Lower lobe of right lung (tissue), 2 donors: ENCODE measurements around the gene DRC7. TPM values are rescaled to one million over a fixed set of nuclear protein-coding genes. Genes with fewer than 3 reads are reported as not detected.

Source experiments
- ATAC-seq, 2 donors: fragments of 200-7000 bp; cut with Tn5 transposase; one replicate each; pipeline ENCODE4 v1.9.1; 2020 to 2022; ENCODE audit warnings: mild to moderate bottlenecking in 2 of 2, moderate library complexity in 2 of 2
- DNase-seq: peaks from one replicate; pipeline ENCODE4 v3.0.0-alpha.2; 2020
- H3K27ac ChIP-seq: fragments of 200-600 bp; one replicate; pipeline ENCODE4 v1.8.0; 2022
- H3K27me3 ChIP-seq: fragments of 200-600 bp; one replicate; pipeline ENCODE4 v1.8.0; 2022; ENCODE audit warnings: low read depth
- H3K36me3 ChIP-seq: fragments of 200-600 bp; one replicate; pipeline ENCODE4 v1.8.0; 2022; ENCODE audit warnings: mild to moderate bottlenecking
- H3K4me1 ChIP-seq: fragments of 200-600 bp; one replicate; pipeline ENCODE4 v1.8.0; 2022
- H3K4me3 ChIP-seq: fragments of 200-600 bp; one replicate; pipeline ENCODE4 v1.8.0; 2022; ENCODE audit warnings: mild to moderate bottlenecking
- H3K9me3 ChIP-seq: fragments of 200-600 bp; one replicate; pipeline ENCODE4 v1.8.0; 2022
- CTCF ChIP-seq: fragments of 200-600 bp; IDR thresholded peaks from one replicate; pipeline ENCODE4 v1.8.0; 2022; ENCODE audit warnings: antibody characterized with exemption, mild to moderate bottlenecking
- intact Hi-C: fragments of 100-400 bp; cut with DNase I; formaldehyde crosslinking; loops from one replicate; pipeline ENCODE4 v1.11.0; 2022
- total RNA-seq: library from RNA; stranded (reverse); fragmentation: NEBNext Ultra II Directional; extraction: Animal tissue kit (Norgen Biotek cat#: 25700); gene quantifications from one replicate; pipeline ENCODE4 v1.2.1, GENCODE V29; 2021
- donor health status: DM: no; HTN: yes; CAD: no; lungs with severe emphysema.

Gene DRC7
- total RNA-seq, 1 donor from 2014 or later, result 4.3 TPM

- no peak for ATAC-seq
- no peak for DNase-seq
- peaks cover 21% of the 10 kb centered on the region for H3K36me3 ChIP-seq
- H3K9me3 ChIP-seq, result no peaks in the 10 kb centered on the region
- H3K4me3 ChIP-seq, result no peak overlapping the region
- H3K27ac ChIP-seq, result no peak overlapping the region
- TF ChIP-seq CTCF, result no peak
- no peaks in the 10 kb centered on the region for H3K27me3 ChIP-seq
- H3K4me1 ChIP-seq, result peaks cover 8% of the 10 kb centered on the region
- intact Hi-C loops, result no loop called here
These were observed 28.1 kb upstream of the DRC7 start for GRCh38 chr16:57666353-57667047.

GRCh38 chr16:57667048-57667525 lies 27.5 kb upstream of the DRC7 start:
- no peak for TF ChIP-seq CTCF
- peak overlapping the region; percentile 19 for H3K27ac ChIP-seq
- peak in 1 of 2 donors; percentile 4 for ATAC-seq
- no peak for DNase-seq
- peaks cover 16% of the 10 kb centered on the region for H3K36me3 ChIP-seq
- peaks cover 8% of the 10 kb centered on the region for H3K4me1 ChIP-seq
- no peak overlapping the region for H3K4me3 ChIP-seq
- intact Hi-C loops, result no loop called here
- H3K27me3 ChIP-seq, result no peaks in the 10 kb centered on the region
- H3K9me3 ChIP-seq, result no peaks in the 10 kb centered on the region

GRCh38 chr16:57667526-57668262 lies 26.9 kb upstream of the DRC7 start:
- peaks cover 11% of the 10 kb centered on the region for H3K36me3 ChIP-seq
- H3K9me3 ChIP-seq, result no peaks in the 10 kb centered on the region
- H3K27me3 ChIP-seq, result no peaks in the 10 kb centered on the region
- ATAC-seq (peak; percentile 75 to 82), DNase-seq (peak; percentile 85)
- intact Hi-C loops, result no loop called here
- H3K27ac ChIP-seq, result peak overlapping the region; percentile 41
- peak; percentile 30 for TF ChIP-seq CTCF
- H3K4me1 ChIP-seq, result peaks cover 8% of the 10 kb centered on the region
- no peak overlapping the region for H3K4me3 ChIP-seq

GRCh38 chr16:57668263-57668571 lies 26.4 kb upstream of the DRC7 start, which contains the start of gene ADGRG3:
TSS of gene ADGRG3 (plus strand) at chr16:57668306. CDS start at chr16:57668348, 42 bp downstream.
- DNase-seq (no peak), ATAC-seq (no peak)
- peaks cover 8% of the 10 kb centered on the region for H3K4me1 ChIP-seq
- peak within 1 kb of the TSS; percentile 41 for H3K27ac ChIP-seq
- intact Hi-C loops, result no loop called here
- H3K4me3 ChIP-seq, result no peak within 1 kb of the TSS
- TF ChIP-seq CTCF, result no peak
- H3K27me3 ChIP-seq, result no peaks in the 10 kb centered on the region
- no peaks in the 10 kb centered on the region for H3K9me3 ChIP-seq
- peaks cover 6% of the 10 kb centered on the region for H3K36me3 ChIP-seq

GRCh38 chr16:57668630-57669475 lies 25.8 kb upstream of the DRC7 start:
- no peak for DNase-seq
- intact Hi-C loops, result no loop called here
- TF ChIP-seq CTCF, result no peak

More at GRCh38 chr16:57668630-57669475, 25.8 kb upstream of the DRC7 start:
- peaks cover 2% of the 10 kb centered on the region for H3K36me3 ChIP-seq
- H3K4me3 ChIP-seq, result no peak overlapping the region
- ATAC-seq, result no peak
- H3K27ac ChIP-seq, result no peak overlapping the region
- no peaks in the 10 kb centered on the region for H3K9me3 ChIP-seq
- peaks cover 8% of the 10 kb centered on the region for H3K4me1 ChIP-seq
- no peaks in the 10 kb centered on the region for H3K27me3 ChIP-seq
